Esophagus squamous epithelium (tissue), 4 donors: ENCODE measurements around the gene TMEM214.

ENCODE experiments used
- POLR2A ChIP-seq, 4 donors: fragments of 450-650 bp; IDR thresholded peaks; one replicate each; pipeline ENCODE4 v1.6.1; 2017; ENCODE audit warnings: antibody characterized with exemption in 4 of 4, mild to moderate bottlenecking in 4 of 4, moderate library complexity in 3 of 4
- TF ChIP-seq, protein P1 (sequence below), 6 experiments: fragments of 450-650 bp in 4 of 6; fragments of 200-600 bp in 2 of 6; sonication (generic) in 2 of 6; IDR thresholded peaks; one replicate each; pipeline ENCODE4 v1.5.1; 2016 to 2019; ENCODE audit warnings: antibody characterized with exemption in 6 of 6, mild to moderate bottlenecking in 4 of 6, moderate library complexity in 4 of 6

DNA sequence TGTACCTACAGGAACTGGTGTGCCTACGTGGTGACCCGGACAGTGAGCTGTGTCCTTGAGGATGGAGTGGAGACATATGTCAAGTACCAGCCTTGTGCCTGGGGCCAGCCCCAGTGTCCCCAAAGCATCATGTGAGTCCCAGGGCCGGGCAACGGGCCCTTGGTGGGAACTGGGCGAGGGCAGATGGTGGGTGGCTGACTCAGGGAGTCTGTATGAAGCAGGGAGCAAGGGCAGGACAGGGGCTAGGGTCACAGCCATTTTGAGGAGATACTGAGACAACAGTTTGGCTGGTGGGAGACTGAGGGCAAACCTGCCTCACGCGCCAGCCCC is 47.3 kb downstream of the TMEM214 start:
- TF ChIP-seq POLR2A (IDR thresholded peaks at IDR 0.05), result no peak
- TF ChIP-seq, protein P1, sequence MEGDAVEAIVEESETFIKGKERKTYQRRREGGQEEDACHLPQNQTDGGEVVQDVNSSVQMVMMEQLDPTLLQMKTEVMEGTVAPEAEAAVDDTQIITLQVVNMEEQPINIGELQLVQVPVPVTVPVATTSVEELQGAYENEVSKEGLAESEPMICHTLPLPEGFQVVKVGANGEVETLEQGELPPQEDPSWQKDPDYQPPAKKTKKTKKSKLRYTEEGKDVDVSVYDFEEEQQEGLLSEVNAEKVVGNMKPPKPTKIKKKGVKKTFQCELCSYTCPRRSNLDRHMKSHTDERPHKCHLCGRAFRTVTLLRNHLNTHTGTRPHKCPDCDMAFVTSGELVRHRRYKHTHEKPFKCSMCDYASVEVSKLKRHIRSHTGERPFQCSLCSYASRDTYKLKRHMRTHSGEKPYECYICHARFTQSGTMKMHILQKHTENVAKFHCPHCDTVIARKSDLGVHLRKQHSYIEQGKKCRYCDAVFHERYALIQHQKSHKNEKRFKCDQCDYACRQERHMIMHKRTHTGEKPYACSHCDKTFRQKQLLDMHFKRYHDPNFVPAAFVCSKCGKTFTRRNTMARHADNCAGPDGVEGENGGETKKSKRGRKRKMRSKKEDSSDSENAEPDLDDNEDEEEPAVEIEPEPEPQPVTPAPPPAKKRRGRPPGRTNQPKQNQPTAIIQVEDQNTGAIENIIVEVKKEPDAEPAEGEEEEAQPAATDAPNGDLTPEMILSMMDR (IDR thresholded peaks at IDR 0.05), result no peak
